ENCODE results near the gene NR6A1. TPM values are rescaled to one million over a fixed set of nuclear protein-coding genes. Genes with fewer than 3 reads are reported as not detected.

Gene NR6A1
- total RNA-seq, 2 donors from 2014 or later, result 0.71 to 4.6 TPM

DNA sequence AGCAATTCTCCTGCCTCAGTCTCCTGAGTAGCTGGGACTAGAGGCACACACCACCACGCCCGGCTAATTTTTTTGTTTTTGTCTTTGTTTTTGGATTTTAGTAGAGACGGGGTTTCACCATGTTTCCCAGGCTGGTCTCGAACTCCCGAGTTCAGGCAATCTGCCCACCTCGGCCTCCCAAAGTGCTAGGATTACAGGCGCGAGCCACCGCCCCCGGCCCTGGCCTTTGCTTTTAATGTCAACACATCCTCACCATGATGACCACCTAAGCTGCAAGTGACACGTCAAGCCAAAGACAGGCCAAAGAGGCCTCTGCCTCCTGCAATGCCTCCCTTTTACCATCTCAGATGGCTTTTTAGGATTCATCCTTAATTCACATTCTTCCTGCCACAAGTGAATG, 142.4 kb downstream of the NR6A1 start:
- no peaks in the 10 kb centered on the region for H3K9me3 ChIP-seq
- H3K4me3 ChIP-seq, result no peak overlapping the region
- no peak for DNase-seq (ENCODE audit: low spot score)
- TF ChIP-seq, protein P1, sequence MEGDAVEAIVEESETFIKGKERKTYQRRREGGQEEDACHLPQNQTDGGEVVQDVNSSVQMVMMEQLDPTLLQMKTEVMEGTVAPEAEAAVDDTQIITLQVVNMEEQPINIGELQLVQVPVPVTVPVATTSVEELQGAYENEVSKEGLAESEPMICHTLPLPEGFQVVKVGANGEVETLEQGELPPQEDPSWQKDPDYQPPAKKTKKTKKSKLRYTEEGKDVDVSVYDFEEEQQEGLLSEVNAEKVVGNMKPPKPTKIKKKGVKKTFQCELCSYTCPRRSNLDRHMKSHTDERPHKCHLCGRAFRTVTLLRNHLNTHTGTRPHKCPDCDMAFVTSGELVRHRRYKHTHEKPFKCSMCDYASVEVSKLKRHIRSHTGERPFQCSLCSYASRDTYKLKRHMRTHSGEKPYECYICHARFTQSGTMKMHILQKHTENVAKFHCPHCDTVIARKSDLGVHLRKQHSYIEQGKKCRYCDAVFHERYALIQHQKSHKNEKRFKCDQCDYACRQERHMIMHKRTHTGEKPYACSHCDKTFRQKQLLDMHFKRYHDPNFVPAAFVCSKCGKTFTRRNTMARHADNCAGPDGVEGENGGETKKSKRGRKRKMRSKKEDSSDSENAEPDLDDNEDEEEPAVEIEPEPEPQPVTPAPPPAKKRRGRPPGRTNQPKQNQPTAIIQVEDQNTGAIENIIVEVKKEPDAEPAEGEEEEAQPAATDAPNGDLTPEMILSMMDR (IDR thresholded peaks at IDR 0.05), result no peak
- no peak for ATAC-seq (ENCODE audit: insufficient number of reproducible peaks, low FRiP score, low read depth)
- no peaks in the 10 kb centered on the region for H3K27me3 ChIP-seq (replicated peaks; ENCODE audit: insufficient read depth)
- no peak overlapping the region for H3K27ac ChIP-seq
- peaks cover 0 to 11% of the 10 kb centered on the region in 2 donors for H3K4me1 ChIP-seq (ENCODE audit: control insufficient read depth in 1 of 2, low read depth in 2 of 2)
- no peaks in the 10 kb centered on the region for H3K36me3 ChIP-seq

DNA sequence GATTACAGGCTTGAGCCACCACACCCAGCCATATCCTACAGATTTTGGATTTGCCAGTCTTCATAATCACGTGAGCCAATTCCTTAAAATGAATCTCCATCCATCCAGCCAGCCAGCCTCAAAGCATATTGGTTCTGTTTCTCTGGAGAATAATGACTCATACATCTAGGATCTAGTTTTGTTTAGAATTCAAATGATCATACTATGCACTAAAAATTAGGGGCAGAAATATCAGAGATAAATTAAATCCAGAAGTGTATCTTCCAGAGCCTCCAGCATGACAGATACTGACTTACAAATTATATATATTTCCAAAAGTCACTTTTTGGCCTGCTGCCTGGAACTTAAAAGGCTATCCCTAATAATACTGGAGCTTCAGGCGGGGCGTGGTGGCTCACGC, 144.8 kb downstream of the NR6A1 start:
- ATAC-seq (ENCODE audit: insufficient number of reproducible peaks, low FRiP score, low read depth), result no peak

DNA sequence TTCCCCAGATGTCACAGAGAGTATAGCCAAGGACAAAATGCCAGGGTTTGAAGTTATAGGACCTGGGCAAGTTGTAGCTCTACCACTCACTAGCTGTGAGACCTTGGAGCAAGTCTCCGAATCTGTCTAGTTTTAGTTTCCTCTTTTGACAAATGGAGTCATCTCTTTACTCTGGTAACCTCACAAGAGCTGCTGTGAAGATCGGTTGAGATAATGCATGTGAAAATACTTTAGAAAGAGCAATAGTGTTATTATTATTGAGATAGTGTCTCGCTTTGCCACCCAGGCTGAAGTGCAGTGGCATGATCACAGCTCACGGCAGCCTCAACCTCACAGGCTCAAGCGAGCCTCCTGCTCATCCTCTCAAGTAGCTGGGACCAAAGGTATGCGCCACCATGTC, 146.0 kb downstream of the NR6A1 start:
- DNase-seq (ENCODE audit: low spot score) (no peak), ATAC-seq (ENCODE audit: insufficient number of reproducible peaks, low FRiP score, low read depth) (no peak)
- TF ChIP-seq, protein P1 (IDR thresholded peaks at IDR 0.05), result no peak
- no peaks in the 10 kb centered on the region for H3K36me3 ChIP-seq
- H3K4me1 ChIP-seq (ENCODE audit: control insufficient read depth in 1 of 2, low read depth in 2 of 2), result peaks cover 0 to 11% of the 10 kb centered on the region in 2 donors
- H3K27me3 ChIP-seq (replicated peaks; ENCODE audit: insufficient read depth), result no peaks in the 10 kb centered on the region
- no peak overlapping the region for H3K4me3 ChIP-seq
- no peaks in the 10 kb centered on the region for H3K9me3 ChIP-seq
- H3K27ac ChIP-seq, result no peak overlapping the region

More for the DNA sequence above, 144.8 kb downstream of the NR6A1 start:
- Histone ChIP-seq H3K27me3 (replicated peaks; ENCODE audit: insufficient read depth) (no peaks in the 10 kb centered on the region), H3K9me3 (no peaks in the 10 kb centered on the region), H3K4me3 (no peak overlapping the region), H3K4me1 (ENCODE audit: control insufficient read depth in 1 of 2, low read depth in 2 of 2) (peaks cover 0 to 11% of the 10 kb centered on the region in 2 donors), H3K27ac (no peak overlapping the region), H3K36me3 (no peaks in the 10 kb centered on the region)
- TF ChIP-seq, protein P1 (IDR thresholded peaks at IDR 0.05), result no peak
- no peak for DNase-seq (ENCODE audit: low spot score)

DNA sequence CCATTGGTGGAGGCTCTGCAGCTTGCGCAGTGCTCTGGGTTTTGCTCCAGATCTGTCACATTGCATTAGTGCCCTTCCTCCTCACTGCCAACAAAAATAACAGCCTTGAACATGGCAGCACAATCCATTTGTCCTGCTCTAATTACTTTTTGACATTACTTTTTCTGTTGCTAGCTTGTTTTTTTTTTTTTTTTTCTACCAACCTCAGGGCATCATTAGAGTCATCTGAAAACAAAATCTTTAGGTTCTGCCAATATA, 146.4 kb downstream of the NR6A1 start:
- TF ChIP-seq, protein P1 (IDR thresholded peaks at IDR 0.05), result no peak
- Histone ChIP-seq H3K4me3 (no peak overlapping the region), H3K4me1 (ENCODE audit: control insufficient read depth in 1 of 2, low read depth in 2 of 2) (peaks cover 0 to 11% of the 10 kb centered on the region in 2 donors), H3K27ac (no peak overlapping the region), H3K27me3 (replicated peaks; ENCODE audit: insufficient read depth) (no peaks in the 10 kb centered on the region), H3K36me3 (no peaks in the 10 kb centered on the region), H3K9me3 (no peaks in the 10 kb centered on the region)
- ATAC-seq (ENCODE audit: insufficient number of reproducible peaks, low FRiP score, low read depth), result no peak
- DNase-seq (ENCODE audit: low spot score), result no peak

DNA sequence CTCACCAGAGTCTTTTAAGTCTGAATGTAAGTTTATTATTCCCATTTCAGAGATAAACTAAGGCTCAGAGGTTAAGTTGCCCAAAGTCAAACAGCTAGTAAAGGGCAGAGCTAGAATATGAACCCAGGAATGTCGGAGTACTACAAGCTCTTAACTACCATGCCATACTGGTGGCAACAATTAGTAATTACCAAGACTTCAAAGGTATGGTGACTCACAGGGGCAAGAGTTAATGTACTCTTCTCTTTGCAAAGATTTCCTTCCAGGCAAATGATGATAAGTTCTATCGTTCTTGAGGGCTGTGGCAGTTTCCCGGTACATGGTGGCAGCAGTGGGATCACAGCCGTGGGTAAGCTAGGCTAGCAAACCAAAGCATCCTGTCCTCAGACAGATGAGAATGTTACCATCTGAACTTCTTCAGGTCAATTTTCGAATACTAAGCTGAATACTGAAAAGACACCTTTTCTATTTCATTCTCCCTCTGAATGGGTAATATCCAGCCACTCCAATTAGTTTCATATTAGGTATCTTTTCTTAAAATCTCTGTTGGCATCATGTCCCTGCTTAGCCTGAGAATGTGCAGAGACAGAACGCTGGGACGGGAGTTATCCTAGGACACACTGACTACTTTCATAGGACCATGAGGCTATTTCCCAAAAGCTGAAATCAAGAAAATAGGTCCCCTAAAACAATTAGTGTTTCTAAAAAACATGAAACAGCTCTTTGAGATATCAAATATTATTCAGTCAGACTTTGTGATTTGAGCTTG, 147.0 kb downstream of the NR6A1 start:
- Histone ChIP-seq H3K36me3 (no peaks in the 10 kb centered on the region), H3K4me3 (no peak overlapping the region), H3K4me1 (ENCODE audit: control insufficient read depth in 1 of 2, low read depth in 2 of 2) (peaks cover 0 to 11% of the 10 kb centered on the region in 2 donors), H3K27me3 (replicated peaks; ENCODE audit: insufficient read depth) (no peaks in the 10 kb centered on the region), H3K27ac (no peak overlapping the region), H3K9me3 (no peaks in the 10 kb centered on the region)
- ATAC-seq (ENCODE audit: insufficient number of reproducible peaks, low FRiP score, low read depth), result no peak
- no peak for DNase-seq (ENCODE audit: low spot score)
- TF ChIP-seq, protein P1 (IDR thresholded peaks at IDR 0.05), result no peak

All from thoracic aorta (tissue), 2 donors.